K562 (cell line): ENCODE results near the gene UQCR11. TPM values are rescaled to one million over a fixed set of nuclear protein-coding genes. Genes with fewer than 3 reads are reported as not detected.
A peak's percentile ranks its signal among the peaks of the same experiment; 100 is the strongest.

Experiments used
- ARID2 ChIP-seq: fragments of 450-650 bp; IDR thresholded peaks from 2 replicates; pipeline ENCODE4 v1.6.1; 2017; ENCODE audit warnings: antibody characterized with exemption, mild to moderate bottlenecking
- CBFA2T3 ChIP-seq: fragments of 450-650 bp; IDR thresholded peaks from 2 replicates; pipeline ENCODE4 v1.6.1; 2017
- CTCFL ChIP-seq: IDR thresholded peaks from 2 replicates; pipeline ENCODE4 v1.6.1; 2011; ENCODE audit warnings: borderline replicate concordance, low read depth, mild to moderate bottlenecking, moderate library complexity, low read length; ENCODE audit not compliant: insufficient read depth, poor library complexity, severe bottlenecking
- ELF1 ChIP-seq: fragments of 200-800 bp; sonication (Bioruptor generic); IDR thresholded peaks from 2 replicates; pipeline ENCODE4 v1.6.1; 2016; ENCODE audit warnings: missing genetic modification characterization, missing compliant biosample characterization
- FOXK1 ChIP-seq: sonication (generic); formaldehyde crosslinking; IDR thresholded peaks from 2 replicates; pipeline ENCODE4 v1.8.0; 2022; ENCODE audit warnings: missing genetic modification reagents, mild to moderate bottlenecking, borderline replicate concordance
- GABPA ChIP-seq: fragments of 200-800 bp; sonication (Bioruptor generic); conservative IDR thresholded peaks from 2 replicates; pipeline ENCODE4 v1.6.1; 2016; ENCODE audit warnings: low read depth, missing genetic modification characterization, missing compliant biosample characterization
- HDGF ChIP-seq: fragments of 450-650 bp; IDR thresholded peaks from 2 replicates; pipeline ENCODE4 v1.6.1; 2016
- HMGN3 ChIP-seq: IDR thresholded peaks from 2 replicates; pipeline ENCODE4 v1.6.1; 2011; ENCODE audit warnings: borderline replicate concordance, low read depth, mild to moderate bottlenecking, mixed read lengths, low read length; ENCODE audit not compliant: insufficient read length; ENCODE audit errors: extremely low read depth
- JUN ChIP-seq, 2 experiments: sonication (generic) in 1 of 2; formaldehyde crosslinking in 1 of 2; IDR thresholded peaks; 2 replicates each; pipeline versions ENCODE4 v1.6.1 to v1.8.0; 2012 to 2022; ENCODE audit warnings: borderline replicate concordance in 2 of 2, mild to moderate bottlenecking in 2 of 2, improper control_type of control experiment in 1 of 2, low read depth in 1 of 2, low read length in 1 of 2, missing genetic modification reagents in 1 of 2
- KLF10 ChIP-seq: fragments of 250-450 bp; sonication (Bioruptor Pico); IDR thresholded peaks from 2 replicates; pipeline ENCODE4 v1.6.1; 2021; ENCODE audit warnings: matching md5 sums
- LCOR ChIP-seq: sonication (generic); formaldehyde crosslinking; IDR thresholded peaks from 2 replicates; pipeline ENCODE4 v1.8.0; 2022; ENCODE audit warnings: mild to moderate bottlenecking, missing genetic modification reagents
- NR1H2 ChIP-seq: sonication (generic); formaldehyde crosslinking; IDR thresholded peaks from 2 replicates; pipeline ENCODE4 v1.4.0; 2020; ENCODE audit warnings: mild to moderate bottlenecking, missing genetic modification reagents
- PHTF2 ChIP-seq: fragments of 250-450 bp; sonication (Bioruptor Pico); IDR thresholded peaks from 2 replicates; pipeline ENCODE4 v1.5.0; 2021; ENCODE audit warnings: mild to moderate bottlenecking
- PPARD ChIP-seq: fragments of 250-450 bp; sonication (Bioruptor Pico); IDR thresholded peaks from 2 replicates; pipeline ENCODE4 v1.8.0; 2022; ENCODE audit warnings: inconsistent platforms, mild to moderate bottlenecking, moderate library complexity
- SIN3A ChIP-seq, 2 experiments: fragments of 150-350 bp in 1 of 2; IDR thresholded peaks; 2 replicates each; pipeline ENCODE4 v1.6.1; 2011 to 2016; ENCODE audit warnings: borderline replicate concordance in 2 of 2, low read depth in 2 of 2, low read length in 2 of 2, mild to moderate bottlenecking in 2 of 2, moderate library complexity in 2 of 2; ENCODE audit not compliant: control insufficient read depth in 1 of 2
- SPI1 ChIP-seq: IDR thresholded peaks from 2 replicates; pipeline ENCODE4 v1.6.1; 2011; ENCODE audit warnings: low read depth, low read length, control low read depth, borderline replicate concordance
- ZBTB12 ChIP-seq: fragments of 250-450 bp; sonication (Bioruptor Pico); IDR thresholded peaks from 2 replicates; pipeline ENCODE4 v1.4.0; 2020
- ZC3H8 ChIP-seq: fragments of 450-650 bp; IDR thresholded peaks from 2 replicates; pipeline ENCODE4 v1.6.1; 2017
- ZFP30 ChIP-seq: fragments of 250-450 bp; sonication (Bioruptor Pico); IDR thresholded peaks from 2 replicates; pipeline ENCODE4 v1.8.0; 2022; ENCODE audit warnings: moderate library complexity, mild to moderate bottlenecking, inconsistent platforms, borderline replicate concordance
- ZNF134 ChIP-seq: fragments of 250-450 bp; sonication (Bioruptor Pico); conservative IDR thresholded peaks from 2 replicates; pipeline ENCODE4 v1.4.0; 2020
- ZNF253 ChIP-seq: fragments of 250-450 bp; sonication (Bioruptor Pico); conservative IDR thresholded peaks from 2 replicates; pipeline ENCODE4 v1.6.1; 2021; ENCODE audit warnings: mild to moderate bottlenecking
- polyA plus RNA-seq, 8 experiments: library from polyadenylated mRNA; depleted of rRNA in 4 of 8; stranded (reverse) in 5 of 8; unstranded in 3 of 8; fragments of >200 nt; fragmentation: Nextera tagmentation in 2 of 8; fragmentation: Illumina TruSeq in 1 of 8; extraction: Ambion mirVana in 2 of 8; extraction: Trizol in 1 of 8; gene quantifications; 2 replicates each; pipeline versions ENCODE4 v1.2.1 to v1.2.3, GENCODE V29; 2011 to 2014; ENCODE audit warnings: inconsistent platforms in 1 of 8, missing spikeins in 1 of 8
- total RNA-seq, 7 experiments: library from RNA; depleted of rRNA in 6 of 7; stranded (reverse); fragments of >200 nt in 6 of 7; fragmentation: Illumina TruSeq in 2 of 7; extraction: Trizol in 2 of 7; gene quantifications; 2 replicates each; pipeline versions ENCODE4 v1.2.1 to v1.2.3, GENCODE V29; 2011 to 2021; ENCODE audit warnings: low replicate concordance in 1 of 7
- TF ChIP-seq, protein P1 (sequence below): fragments of 250-450 bp; sonication (Bioruptor Pico); IDR thresholded peaks from 2 replicates; pipeline ENCODE4 v1.8.0; 2021; ENCODE audit warnings: borderline replicate concordance, mild to moderate bottlenecking, moderate library complexity; ENCODE audit not compliant: poor library complexity, severe bottlenecking
- TF ChIP-seq, protein P2 (sequence below), 2 experiments: fragments of 450-650 bp; IDR thresholded peaks; 2 replicates each; pipeline ENCODE4 v1.6.1; 2016

The UQCR11 gene
- total and polyA plus RNA-seq, 9 of the 15 experiments (the other 6 are each of a cell fraction or from before 2014, with no cell fraction given): 57.6 to 394 (median 259) TPM

DNA sequence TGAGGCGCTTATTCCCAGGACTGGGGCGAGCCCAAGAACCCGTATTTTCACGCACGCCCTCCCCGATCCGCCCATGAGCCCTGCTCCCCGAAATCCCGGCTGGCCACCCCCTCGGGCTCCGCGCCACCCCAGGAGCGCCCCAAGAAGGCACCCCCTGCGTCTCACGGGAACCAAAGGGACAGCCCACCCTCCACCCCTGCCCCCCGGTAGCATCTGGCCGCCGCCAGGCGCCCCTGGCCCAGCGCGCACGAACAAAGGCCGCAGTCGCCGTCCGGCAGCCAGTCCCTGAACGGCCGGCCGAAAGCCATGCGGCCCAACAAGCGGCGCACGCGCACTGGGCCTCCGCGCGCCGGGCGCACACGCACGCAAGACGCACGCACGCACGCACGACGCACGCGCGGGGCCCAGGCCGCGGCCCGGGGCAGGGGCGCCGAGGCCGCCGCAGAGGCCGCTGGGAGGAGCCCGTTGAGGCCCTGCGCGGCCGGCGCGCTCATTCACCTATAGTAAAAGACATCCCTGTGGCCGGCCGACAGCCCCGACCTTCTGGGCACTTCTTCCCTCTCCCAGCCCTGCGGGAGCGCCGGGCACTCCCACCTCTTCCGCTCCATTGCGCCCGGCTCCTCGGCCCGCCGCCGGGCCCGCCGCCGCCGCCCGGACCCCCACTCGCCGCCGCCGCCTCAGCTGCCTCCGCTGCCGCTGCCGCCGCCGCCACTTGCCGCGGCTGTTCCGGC, 13.1 kb downstream of the UQCR11 start (continued):
- TF ChIP-seq SIN3A (IDR thresholded peaks at IDR 0.05; ENCODE audit: borderline replicate concordance in 2 of 2, control insufficient read depth in 1 of 2, low read depth in 2 of 2, low read length in 2 of 2) (0 out of 4 replicates have a peak, but pooled peaks of 1 of the 2 experiments have one; percentile 39), ELF1 (tag) (no peak), KLF10 (CRISPR knock-in tag) (no peak), ZC3H8 (no peak), LCOR (CRISPR knock-in tag) (no peak), ZFP30 (CRISPR knock-in tag) (no peak), SPI1 (no peak), ARID2 (no peak), CBFA2T3 (no peak), ZBTB12 (CRISPR knock-in tag) (no peak), PPARD (CRISPR knock-in tag) (no peak), ZNF134 (CRISPR knock-in tag) (no peak), HMGN3 (peak; percentile 48), NR1H2 (CRISPR knock-in tag) (no peak), HDGF (no peak), ZNF253 (CRISPR knock-in tag) (no peak), PHTF2 (CRISPR knock-in tag) (no peak), FOXK1 (CRISPR knock-in tag) (no peak), GABPA (tag) (0 out of 2 replicates have a peak, but pooled peaks have one; percentile 26), JUN (IDR thresholded peaks at IDR 0.05; ENCODE audit: borderline replicate concordance, low read depth, low read length) (no peak), JUN (CRISPR knock-in tag; IDR thresholded peaks at IDR 0.05; ENCODE audit: borderline replicate concordance) (no peak), CTCFL (peak; percentile 5)
- TF ChIP-seq, protein P1, sequence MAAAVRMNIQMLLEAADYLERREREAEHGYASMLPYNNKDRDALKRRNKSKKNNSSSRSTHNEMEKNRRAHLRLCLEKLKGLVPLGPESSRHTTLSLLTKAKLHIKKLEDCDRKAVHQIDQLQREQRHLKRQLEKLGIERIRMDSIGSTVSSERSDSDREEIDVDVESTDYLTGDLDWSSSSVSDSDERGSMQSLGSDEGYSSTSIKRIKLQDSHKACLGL: no peak
- TF ChIP-seq, protein P2, sequence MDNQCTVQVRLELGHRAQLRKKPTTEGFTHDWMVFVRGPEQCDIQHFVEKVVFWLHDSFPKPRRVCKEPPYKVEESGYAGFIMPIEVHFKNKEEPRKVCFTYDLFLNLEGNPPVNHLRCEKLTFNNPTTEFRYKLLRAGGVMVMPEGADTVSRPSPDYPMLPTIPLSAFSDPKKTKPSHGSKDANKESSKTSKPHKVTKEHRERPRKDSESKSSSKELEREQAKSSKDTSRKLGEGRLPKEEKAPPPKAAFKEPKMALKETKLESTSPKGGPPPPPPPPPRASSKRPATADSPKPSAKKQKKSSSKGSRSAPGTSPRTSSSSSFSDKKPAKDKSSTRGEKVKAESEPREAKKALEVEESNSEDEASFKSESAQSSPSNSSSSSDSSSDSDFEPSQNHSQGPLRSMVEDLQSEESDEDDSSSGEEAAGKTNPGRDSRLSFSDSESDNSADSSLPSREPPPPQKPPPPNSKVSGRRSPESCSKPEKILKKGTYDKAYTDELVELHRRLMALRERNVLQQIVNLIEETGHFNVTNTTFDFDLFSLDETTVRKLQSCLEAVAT (IDR thresholded peaks at IDR 0.05): no peak
